ENCODE measurements around the gene PRAF2.

The PRAF2 gene

DNA sequence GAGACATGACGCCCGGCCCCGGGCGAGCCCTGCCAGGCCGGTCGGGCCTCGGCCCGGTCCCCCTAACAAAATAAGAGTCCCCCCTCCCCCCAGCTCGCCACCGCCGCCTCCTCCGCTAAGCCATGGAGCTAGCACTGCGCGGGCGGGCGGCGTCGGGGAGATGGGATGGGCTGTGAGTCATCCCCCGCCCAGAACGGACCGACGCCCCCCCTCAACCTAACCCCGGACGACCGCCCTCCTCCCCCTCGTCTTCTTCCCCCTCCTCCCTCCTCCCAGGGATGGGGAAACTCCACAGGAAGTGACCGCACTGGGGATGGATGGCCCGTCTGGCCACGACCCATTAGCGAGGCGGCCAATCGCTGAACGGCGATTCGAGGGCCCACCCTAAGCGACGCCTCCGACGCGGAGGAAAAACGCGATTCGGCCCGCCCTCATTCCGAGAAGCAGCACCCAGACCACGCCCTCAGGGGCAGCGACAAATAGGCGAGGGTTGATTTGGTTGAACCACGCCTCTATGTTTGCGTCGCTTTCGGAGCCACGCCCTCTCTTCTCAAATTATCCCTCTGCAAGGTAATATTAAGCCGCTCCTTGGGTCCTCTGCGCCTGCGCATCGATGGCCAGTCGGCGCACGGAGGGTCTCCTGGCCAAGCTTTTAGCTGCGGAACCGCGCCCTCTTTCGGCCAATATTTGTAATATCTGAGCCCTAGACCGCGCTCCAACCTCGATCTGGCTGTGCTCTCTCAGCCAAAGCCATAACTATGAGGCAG is 30.4 kb downstream of the PRAF2 start, which contains the start of gene TFE3:
TSS of gene TFE3 (minus strand) at position 138 of the 767 bp plus-strand sequence. CDS start at position 7, 131 bp downstream.
- intact Hi-C loops (cut with micrococcal nuclease) = loop anchor here (1.0 to 10.0 kb wide), 3 partner anchors 41 to 126 kb away; partner anchors contain the start of genes GRIPAP1 and PIM2
- Mint-ChIP-seq H3K27me3 (no peaks in the 10 kb centered on the region), H3K27ac (peak within 1 kb of the TSS; percentile 94), H3K36me3 (ENCODE audit: low read depth) (peaks cover 37% of the 10 kb centered on the region), H3K9me3 (no peaks in the 10 kb centered on the region), H3K4me1 (ENCODE audit: low read depth) (peaks cover 29% of the 10 kb centered on the region), H3K4me3 (peak within 1 kb of the TSS; percentile 90)

DNA sequence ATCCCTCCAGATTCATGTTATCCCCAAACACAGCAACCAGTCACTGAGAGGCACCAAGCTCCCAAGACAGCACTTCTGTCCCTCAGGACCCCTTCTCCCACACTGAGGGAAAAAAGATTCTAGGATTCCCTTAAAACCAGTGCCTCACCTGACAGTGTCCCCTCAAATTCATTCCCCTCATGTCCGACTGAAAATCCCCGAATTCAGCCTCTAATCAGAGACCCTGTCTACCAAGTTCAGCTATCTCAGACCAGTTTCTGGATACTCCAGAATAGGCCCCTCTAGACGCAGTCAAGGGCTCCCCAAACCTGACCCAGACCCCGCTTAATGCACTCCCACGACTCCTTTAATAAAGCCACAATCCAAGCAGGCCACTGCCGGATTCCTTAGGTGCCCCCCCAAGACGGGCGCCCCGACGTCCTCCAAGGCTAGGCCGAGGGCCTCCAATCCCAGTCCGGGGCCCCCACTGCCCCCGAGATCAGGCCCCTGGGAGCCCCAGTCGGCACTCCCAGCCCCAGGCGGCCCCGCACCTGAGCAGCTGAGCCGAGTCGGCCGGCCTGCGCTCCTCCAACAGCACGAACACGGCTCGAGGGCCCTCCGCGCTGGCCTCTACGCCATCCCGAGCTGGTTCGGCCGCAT is 31.1 kb downstream of the PRAF2 start:
- H3K27ac Mint-ChIP-seq = peak overlapping the region; percentile 94
- H3K4me3 Mint-ChIP-seq = peak overlapping the region; percentile 90
- peaks cover 44% of the 10 kb centered on the region for H3K36me3 Mint-ChIP-seq (ENCODE audit: low read depth)
- H3K9me3 Mint-ChIP-seq = no peaks in the 10 kb centered on the region
- peaks cover 29% of the 10 kb centered on the region for H3K4me1 Mint-ChIP-seq (ENCODE audit: low read depth)
- H3K27me3 Mint-ChIP-seq = no peaks in the 10 kb centered on the region
- intact Hi-C loops (cut with micrococcal nuclease) = loop anchor here (1.0 to 10.0 kb wide), 3 partner anchors 40 to 125 kb away; partner anchors contain the start of genes GRIPAP1 and PIM2

DNA sequence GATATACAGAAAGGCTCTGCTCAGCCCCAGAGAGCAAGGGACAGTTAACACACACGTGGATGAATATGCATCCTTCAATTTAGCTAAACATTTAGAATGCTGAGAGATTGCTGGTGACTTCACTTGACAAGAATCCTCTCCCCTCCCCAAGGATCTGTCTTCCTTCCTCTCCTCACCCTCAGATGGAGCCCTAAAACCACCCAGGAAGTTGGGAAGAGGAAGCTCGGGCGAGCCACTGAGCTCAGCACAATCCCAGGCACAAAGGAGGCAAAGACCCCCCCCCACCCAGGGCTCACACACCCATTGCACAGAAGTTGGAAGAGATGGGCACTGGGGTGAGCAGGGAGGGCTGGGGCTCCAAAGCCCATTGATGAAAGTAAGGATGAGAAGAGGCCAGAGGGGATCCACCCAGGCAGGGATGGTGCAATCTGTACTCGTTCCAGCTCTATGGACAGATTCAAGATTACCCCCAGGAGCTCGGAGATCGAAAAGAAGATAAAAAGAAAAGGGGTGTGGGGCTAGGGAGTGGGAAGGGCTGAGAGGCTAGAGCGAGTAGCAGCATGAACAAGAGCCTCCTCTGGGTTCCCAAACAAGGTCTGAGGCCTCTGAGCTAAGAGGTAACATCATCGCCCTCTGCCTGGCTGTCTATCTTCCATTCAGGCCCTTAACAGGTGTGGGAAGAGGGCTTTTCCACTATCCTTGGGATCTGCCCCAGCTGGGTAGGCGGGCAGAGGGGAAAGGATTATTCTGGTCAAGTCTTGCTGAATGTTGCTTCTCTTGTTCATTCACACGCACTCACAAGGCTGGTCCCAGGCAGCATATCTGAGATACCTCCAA is 31.8 kb downstream of the PRAF2 start:
- H3K4me3 Mint-ChIP-seq = peak overlapping the region; percentile 90
- intact Hi-C loops (cut with micrococcal nuclease) = loop anchor here (2.0 to 10.0 kb wide), 3 partner anchors 63 to 125 kb away; partner anchors contain the start of gene PIM2
- H3K27ac Mint-ChIP-seq = peak overlapping the region; percentile 94
- peaks cover 29% of the 10 kb centered on the region for H3K4me1 Mint-ChIP-seq (ENCODE audit: low read depth)
- peaks cover 51% of the 10 kb centered on the region for H3K36me3 Mint-ChIP-seq (ENCODE audit: low read depth)
- no peaks in the 10 kb centered on the region for H3K27me3 Mint-ChIP-seq
- H3K9me3 Mint-ChIP-seq = no peaks in the 10 kb centered on the region

DNA sequence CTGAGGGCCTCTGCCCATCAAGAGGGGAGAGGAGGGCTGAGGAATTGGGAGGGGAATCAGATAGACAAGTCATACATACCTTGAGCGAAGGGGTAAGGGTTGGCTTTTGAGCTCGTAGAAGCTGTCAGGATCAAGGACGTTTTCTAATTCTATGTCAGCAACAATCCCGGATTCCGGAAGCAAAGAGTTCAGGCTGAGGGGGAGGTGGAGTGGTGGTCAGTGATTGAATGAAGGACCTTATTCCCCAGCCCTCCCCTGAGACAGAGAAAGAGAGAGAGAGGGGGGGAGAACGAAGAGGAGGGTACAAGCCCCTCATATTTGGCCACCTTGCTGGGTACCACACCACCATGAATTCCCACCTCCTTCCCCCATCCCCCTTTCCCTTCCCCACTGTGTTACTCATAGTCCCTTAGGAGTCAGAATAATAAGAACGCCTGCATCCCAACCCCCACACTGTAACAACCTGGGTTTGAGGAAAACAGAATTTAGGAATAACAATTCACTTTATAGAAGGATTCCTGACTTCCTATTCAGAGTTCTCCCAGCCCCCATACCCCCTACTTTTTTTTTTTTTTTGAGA is 33.3 kb downstream of the PRAF2 start:
- intact Hi-C loops (cut with micrococcal nuclease) = loop anchor here (2.0 to 10.0 kb wide), 3 partner anchors 64 to 123 kb away; partner anchors contain the start of gene PIM2
- Mint-ChIP-seq H3K27ac (peak overlapping the region; percentile 94), H3K36me3 (ENCODE audit: low read depth) (peaks cover 53% of the 10 kb centered on the region), H3K4me1 (ENCODE audit: low read depth) (peaks cover 29% of the 10 kb centered on the region), H3K27me3 (no peaks in the 10 kb centered on the region), H3K4me3 (peak overlapping the region; percentile 90), H3K9me3 (no peaks in the 10 kb centered on the region)

DNA sequence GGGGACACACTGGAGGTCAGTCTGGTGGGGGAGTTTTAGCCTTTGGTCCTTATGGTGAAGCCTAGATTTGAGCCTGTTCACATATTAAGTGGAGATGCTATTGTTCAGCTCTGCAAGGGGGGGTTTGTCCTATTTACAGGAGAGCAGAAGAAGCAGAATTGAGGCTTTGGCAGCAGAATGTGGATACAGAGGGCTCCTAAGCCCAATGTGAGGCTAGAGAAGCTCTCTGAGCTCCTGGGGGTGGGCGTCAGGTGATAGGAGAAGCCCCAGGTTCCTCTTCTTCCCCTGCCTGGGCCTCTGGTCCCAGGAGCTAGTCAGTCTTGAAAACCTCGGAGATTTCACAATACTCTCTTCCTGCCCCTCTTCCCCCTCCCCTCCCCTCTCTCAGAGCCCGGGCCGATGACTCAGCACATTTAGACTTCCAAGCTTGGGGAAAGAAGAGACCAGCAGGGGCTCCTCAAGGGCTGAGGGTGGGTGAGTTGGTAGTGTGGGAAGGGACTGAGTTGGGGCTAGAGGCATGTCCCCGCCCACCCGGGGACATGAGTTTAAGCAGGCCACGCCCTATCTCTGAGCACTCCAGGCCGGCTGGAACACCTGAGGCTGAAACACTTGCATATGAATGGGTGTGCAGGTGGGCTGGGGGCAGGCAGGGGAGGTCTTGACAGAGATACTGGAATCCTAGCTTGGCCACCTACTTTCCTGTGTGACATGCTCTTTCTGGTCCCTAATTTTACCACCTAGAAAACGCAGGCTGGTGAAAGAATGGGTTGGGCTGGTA is 34.0 kb downstream of the PRAF2 start:
- H3K4me1 Mint-ChIP-seq (ENCODE audit: low read depth) = peaks cover 31% of the 10 kb centered on the region
- peak overlapping the region; percentile 90 for H3K4me3 Mint-ChIP-seq
- H3K9me3 Mint-ChIP-seq = no peaks in the 10 kb centered on the region
- peaks cover 57% of the 10 kb centered on the region for H3K36me3 Mint-ChIP-seq (ENCODE audit: low read depth)
- H3K27me3 Mint-ChIP-seq = no peaks in the 10 kb centered on the region
- intact Hi-C loops (cut with micrococcal nuclease) = loop anchor here (2.0 to 10.0 kb wide), 4 partner anchors 55 to 122 kb away; partner anchors contain the start of gene PIM2
- H3K27ac Mint-ChIP-seq = peak overlapping the region; percentile 94

DNA sequence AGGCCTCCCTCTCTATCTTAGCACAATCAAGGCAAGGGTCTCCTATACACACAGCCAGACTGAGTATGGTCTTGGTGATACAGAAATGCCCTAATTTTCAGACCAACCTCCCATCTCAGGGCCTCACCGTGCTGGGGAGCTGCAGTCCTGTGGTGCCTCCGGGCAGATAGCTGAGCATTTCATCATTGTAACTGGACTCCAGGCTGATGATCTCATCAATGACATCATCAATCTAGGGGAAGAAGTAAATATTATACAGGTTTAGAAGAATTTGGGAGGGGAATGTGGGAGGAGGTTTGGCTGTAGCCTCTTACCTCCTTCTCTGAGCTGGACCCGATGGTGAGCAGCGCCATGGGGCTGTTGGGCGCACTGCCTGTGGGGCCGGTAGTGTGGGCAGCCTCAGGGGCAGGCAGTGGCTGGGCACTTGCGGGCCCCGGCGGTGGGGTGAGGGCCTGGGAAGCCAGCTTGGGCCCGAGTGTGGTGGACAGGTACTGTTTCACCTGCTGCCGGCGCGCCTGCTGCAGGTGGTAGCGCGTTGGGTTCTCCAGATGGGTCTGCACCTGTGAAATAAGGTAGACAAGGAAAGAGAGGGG is 35.8 kb downstream of the PRAF2 start:
- Mint-ChIP-seq H3K9me3 (no peaks in the 10 kb centered on the region), H3K27ac (peak overlapping the region; percentile 94), H3K4me1 (ENCODE audit: low read depth) (peaks cover 42% of the 10 kb centered on the region), H3K4me3 (no peak overlapping the region), H3K36me3 (ENCODE audit: low read depth) (peaks cover 74% of the 10 kb centered on the region), H3K27me3 (no peaks in the 10 kb centered on the region)
- intact Hi-C loops (cut with micrococcal nuclease) = loop anchor here (10.0 kb wide), 1 partner anchor 53 kb away; no protein-coding TSS in a partner anchor

DNA sequence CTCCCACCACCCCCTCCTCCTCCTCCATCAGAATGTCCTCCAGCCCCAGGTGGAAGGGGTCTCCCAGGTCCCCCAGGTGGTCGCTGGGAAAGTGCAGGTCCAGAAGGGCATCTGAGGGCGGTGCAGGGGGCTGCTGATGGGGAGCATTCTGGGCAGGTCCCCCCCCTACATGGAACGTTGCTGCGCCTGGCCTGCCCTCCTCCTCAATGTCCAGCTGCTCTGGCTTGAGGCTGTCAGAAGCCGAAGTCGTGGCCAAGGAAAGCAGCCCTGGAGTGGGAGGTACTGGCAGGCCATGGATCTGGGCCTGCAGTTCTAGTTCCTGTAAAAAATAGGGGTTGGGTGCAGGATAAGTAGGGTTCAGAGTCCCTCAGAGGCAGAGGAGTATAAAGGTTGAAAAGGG is 43.5 kb downstream of the PRAF2 start:
- H3K27me3 Mint-ChIP-seq = no peaks in the 10 kb centered on the region
- intact Hi-C loops (cut with micrococcal nuclease) = loop anchor here (10.0 kb wide), 1 partner anchor 45 kb away; no protein-coding TSS in a partner anchor
- H3K9me3 Mint-ChIP-seq = no peaks in the 10 kb centered on the region
- peaks cover 29% of the 10 kb centered on the region for H3K4me1 Mint-ChIP-seq (ENCODE audit: low read depth)
- H3K27ac Mint-ChIP-seq = no peak overlapping the region
- no peak overlapping the region for H3K4me3 Mint-ChIP-seq
- H3K36me3 Mint-ChIP-seq (ENCODE audit: low read depth) = peaks cover 88% of the 10 kb centered on the region

DNA sequence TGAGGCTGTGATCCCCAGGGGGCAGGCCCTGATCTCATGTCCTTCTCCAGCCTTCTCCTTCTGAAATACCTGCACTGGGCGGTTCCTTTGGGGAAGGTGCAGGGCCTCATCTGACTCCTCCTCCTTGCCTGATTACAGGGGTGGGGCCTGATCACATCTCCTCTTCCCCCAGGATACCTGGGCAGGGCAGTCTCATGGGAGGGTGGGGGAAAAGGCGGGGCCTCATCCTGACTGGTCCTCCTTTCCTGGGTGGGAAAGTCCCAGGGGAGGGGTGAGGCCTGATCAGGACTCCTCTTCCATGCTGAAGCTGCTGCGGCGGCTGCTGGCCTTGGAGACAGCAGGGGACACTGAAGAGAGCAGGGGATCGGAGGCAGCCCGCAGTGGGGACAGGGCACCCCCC is 43.9 kb downstream of the PRAF2 start:
- H3K4me3 Mint-ChIP-seq = no peak overlapping the region
- peaks cover 28% of the 10 kb centered on the region for H3K4me1 Mint-ChIP-seq (ENCODE audit: low read depth)
- intact Hi-C loops (cut with micrococcal nuclease) = loop anchor here (10.0 kb wide), 1 partner anchor 45 kb away; no protein-coding TSS in a partner anchor
- no peak overlapping the region for H3K27ac Mint-ChIP-seq
- no peaks in the 10 kb centered on the region for H3K9me3 Mint-ChIP-seq
- H3K27me3 Mint-ChIP-seq = no peaks in the 10 kb centered on the region
- H3K36me3 Mint-ChIP-seq (ENCODE audit: low read depth) = peaks cover 87% of the 10 kb centered on the region
